H54 (cell line): Measurements from ENCODE around the gene OSBPL9.
A peak's percentile ranks its signal among the peaks of the same experiment; 100 is the strongest.
"Not testable (repeated sequence)": the region's sequence is repeated elsewhere in the genome, so short reads cannot be mapped to it uniquely, and the experiment has no call there.

Experiments used
- DNase-seq: peaks from one replicate; pipeline ENCODE4 v3.0.0; 2011; ENCODE audit warnings: low spot score, mixed read lengths; ENCODE audit not compliant: insufficient read length
- FAIRE-seq: peaks from 3 replicates; lab custom pipeline; 2011; peaks lifted over from hg19 to GRCh38; lab: Jason Lieb, UNC
- POLR2A ChIP-seq: IDR thresholded peaks from 2 replicates; pipeline ENCODE4 v1.6.1; 2011; ENCODE audit warnings: low read depth, mild to moderate bottlenecking, low read length

OSBPL9 gene

DNA sequence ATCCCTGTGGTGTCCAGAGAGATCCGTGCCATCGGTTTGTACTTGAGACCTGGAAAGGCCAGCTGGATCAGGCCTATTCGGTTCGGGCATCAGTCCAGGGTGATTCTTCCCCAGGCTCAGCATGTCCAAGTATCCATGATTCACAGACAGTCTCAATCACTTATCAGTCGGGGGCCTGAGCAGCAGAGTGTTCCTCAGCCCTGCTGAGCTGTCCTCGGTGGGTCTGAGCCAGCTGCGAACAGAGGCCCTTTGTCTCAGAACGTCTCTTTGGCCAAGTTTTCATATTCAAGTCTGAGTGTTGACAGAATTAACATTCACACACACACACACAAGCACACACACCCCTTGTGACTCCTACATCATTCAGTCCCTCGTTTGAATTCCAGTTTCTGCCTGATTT lies 33.4 kb upstream of the OSBPL9 start:
- no peak for TF ChIP-seq POLR2A
- DNase-seq (peak; percentile 67), FAIRE-seq (peak; percentile 99)

GRCh38 chr1:51584021-51584420 lies 32.9 kb upstream of the OSBPL9 start:
- TF ChIP-seq POLR2A = no peak
- DNase-seq (no peak), FAIRE-seq (no peak)

- DNase-seq (no peak), FAIRE-seq (no peak)
- TF ChIP-seq POLR2A = no peak
These were observed 24.2 kb upstream of the OSBPL9 start for GRCh38 chr1:51592711-51593110.

GRCh38 chr1:51594716-51595115 lies 22.2 kb upstream of the OSBPL9 start:
- no peak for TF ChIP-seq POLR2A
- DNase-seq (no peak), FAIRE-seq (no peak)

DNA sequence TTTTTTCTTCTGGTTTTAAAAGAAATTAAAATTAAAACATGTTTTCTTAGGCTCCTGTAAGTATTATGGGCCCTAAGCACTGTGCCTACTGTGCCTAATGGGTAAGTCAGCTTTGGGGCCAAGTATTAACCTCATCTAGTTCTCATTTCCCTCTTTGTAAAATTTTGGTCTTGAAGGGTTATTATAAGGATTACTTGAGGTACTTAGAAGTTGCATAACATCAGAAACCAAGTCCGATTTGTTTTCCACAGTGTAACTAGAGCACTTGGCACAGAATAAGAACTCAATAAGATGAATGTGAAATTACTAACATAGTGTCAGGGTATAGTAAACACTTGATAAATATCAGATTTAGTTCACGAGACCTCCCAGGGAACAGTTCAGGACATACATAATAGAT lies 16.4 kb upstream of the OSBPL9 start:
- FAIRE-seq = no peak
- no peak for DNase-seq
- TF ChIP-seq POLR2A = no peak

DNA sequence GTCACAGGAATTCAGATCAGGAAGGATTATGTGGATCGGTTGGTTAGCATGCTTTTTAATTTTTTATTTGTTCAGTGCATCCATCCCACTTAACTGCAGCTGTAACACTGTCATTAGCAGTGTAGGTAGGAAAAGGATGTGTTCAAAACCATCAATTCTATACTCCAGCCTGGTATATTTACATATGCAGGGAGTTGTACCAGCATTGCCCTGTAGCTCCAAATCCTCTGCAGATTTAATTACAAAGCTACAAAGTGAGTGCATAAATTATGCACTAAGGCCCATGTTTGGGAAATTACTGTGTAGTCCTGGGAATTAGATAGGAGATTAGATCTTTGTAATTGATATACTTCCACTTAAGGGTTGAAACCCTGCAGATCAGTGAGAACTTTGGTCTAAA lies 15.9 kb upstream of the OSBPL9 start:
- no peak for TF ChIP-seq POLR2A
- no peak for DNase-seq
- no peak for FAIRE-seq

DNA sequence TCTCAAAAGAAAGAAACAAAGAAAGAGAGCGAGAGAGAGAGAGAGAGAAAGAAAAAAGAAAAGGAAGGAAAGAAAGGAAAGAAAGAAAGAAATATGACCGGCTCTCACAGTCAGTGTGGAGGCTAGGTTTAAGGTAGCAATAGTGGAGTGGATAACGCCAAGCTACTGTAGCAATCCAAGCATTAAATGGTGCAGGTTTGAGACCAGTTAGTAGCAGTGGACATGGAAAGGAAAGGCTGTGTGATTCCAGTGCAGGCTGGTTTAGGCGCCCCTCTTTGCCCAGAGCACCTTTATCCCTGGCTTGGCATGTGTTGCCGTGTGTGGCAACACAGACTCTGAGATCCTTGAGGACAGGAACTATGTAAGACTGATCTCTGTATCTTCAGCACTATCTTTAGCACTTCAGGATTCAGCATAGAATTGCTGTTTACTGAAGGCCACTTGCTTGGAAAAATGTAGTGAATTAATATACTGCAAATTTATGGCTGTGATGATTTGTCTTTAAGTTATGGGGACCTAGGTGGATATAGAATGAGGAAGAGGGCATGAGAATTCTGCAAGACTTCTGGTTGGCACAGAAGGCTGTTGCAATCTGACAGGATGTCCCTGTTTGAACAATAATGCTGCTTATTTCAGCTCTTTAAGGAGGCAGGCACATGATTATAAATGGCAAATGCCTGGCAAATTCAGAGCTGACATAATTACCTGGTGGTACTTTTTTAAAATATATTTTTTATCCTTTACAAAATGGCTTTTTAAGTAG lies 10.8 kb upstream of the OSBPL9 start:
- no peak for DNase-seq
- FAIRE-seq = no peak
- TF ChIP-seq POLR2A = no peak

DNA sequence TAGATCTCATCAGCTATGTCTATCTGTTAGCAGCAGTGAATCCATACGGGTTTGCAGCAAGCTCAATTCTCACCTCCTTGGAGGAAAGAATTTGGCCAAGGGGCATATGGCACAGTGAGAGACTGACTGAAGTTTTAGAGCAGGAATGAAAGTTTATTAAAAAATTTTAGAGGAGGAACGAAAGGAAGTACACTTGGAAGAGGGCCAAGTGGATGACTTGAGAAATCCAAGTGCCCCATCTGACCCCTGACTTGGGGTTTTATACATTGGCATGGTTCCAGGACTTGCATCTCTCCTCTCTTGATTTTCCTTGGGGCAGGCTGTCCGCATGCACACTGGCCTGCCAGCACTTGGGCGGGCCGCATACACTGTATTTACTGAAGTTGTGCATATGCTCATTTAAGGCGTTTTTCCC lies 9.2 kb upstream of the OSBPL9 start:
- no peak for TF ChIP-seq POLR2A
- FAIRE-seq (no peak), DNase-seq (no peak)

DNA sequence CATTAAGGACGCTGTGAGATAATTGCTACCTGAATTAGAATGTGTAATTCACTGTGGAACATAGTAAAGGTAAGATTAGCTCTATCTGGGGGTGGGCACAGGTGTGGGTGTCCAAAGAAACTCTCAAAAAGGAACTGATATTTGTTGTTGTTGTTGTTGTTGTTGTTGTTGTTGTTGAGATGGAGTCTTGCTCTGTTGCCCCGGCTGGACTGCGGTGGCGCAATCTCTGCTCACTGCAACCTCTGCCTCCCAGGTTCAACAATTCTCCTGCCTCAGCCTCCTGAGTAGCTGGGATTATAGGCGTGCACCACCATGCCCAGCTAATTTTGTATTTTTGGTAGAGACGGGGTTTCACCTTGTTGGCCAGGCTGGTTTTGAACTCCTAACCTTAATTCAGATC lies 6.8 kb upstream of the OSBPL9 start:
- FAIRE-seq, DNase-seq: not testable (repeated sequence)

DNA sequence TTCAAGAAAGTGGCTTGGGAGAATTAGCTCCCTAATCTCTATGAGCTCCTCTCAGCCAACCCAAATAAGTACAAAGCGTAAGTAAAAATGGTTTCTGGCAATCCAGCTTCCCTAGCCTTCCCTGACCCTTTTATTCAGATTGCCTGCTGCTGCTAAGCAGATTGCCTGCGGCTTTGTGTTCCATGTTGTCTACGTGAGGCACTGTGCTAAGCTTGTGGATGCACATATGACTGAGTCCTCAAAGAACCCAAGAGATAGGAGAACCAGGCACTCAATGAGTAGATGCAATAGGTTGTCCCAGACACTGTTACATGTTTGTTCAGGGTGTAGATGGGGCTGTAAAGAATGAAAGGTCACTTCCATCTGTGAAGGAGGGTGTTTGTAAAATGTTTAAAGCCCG lies 6.3 kb upstream of the OSBPL9 start:
- no peak for TF ChIP-seq POLR2A
- DNase-seq (no peak), FAIRE-seq (peak; percentile 33)

GRCh38 chr1:51612447-51612961 lies 4.4 kb upstream of the OSBPL9 start:
- FAIRE-seq = no peak
- no peak for TF ChIP-seq POLR2A
- DNase-seq = no peak

GRCh38 chr1:51615780-51616291 lies 1.1 kb upstream of the OSBPL9 start:
- no peak for DNase-seq
- TF ChIP-seq POLR2A = no peak
- no peak for FAIRE-seq

GRCh38 chr1:51616490-51616889 lies 402 bp upstream of the OSBPL9 start:
- FAIRE-seq (no peak), DNase-seq (no peak)
- no peak for TF ChIP-seq POLR2A

GRCh38 chr1:51618715-51619114 lies 1.8 kb downstream of the OSBPL9 start:
- FAIRE-seq (no peak), DNase-seq (no peak)
- TF ChIP-seq POLR2A = no peak

DNA sequence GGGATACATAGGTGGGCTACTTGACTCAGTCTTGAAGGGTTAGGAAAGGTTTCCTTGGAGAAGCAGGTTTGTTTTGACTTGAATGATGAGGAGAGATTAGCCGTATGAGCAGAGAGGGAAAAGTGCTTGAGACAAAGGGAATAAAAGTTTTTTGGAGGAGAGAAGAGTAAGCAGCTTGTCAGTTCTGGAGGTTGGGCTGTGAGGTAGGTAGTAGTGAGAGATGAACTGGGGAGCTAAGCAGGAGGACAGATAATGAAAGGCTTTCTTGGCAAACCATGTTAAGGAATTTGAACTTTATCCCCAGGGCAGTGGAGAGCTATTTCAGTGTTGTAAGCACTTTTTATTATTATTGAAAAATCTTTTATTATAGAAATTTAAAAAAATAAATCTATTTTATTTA lies 3.6 kb downstream of the OSBPL9 start:
- DNase-seq (no peak), FAIRE-seq (no peak)
- no peak for TF ChIP-seq POLR2A
